HG02870 (cell line): Measurements from ENCODE around the gene ENDOD1.
"Not testable (repeated sequence)": the region's sequence is repeated elsewhere in the genome, so short reads cannot be mapped to it uniquely, and the experiment has no call there.

Source experiments
- ATAC-seq: cut with Tn5 transposase; IDR thresholded peaks from one replicate; pipeline ENCODE4 v1.9.1; 2021; ENCODE audit warnings: mild to moderate bottlenecking, moderate library complexity; ENCODE audit not compliant: unreplicated experiment

ENDOD1 gene

GRCh38 chr11:95089620-95090542 lies at the start of gene ENDOD1:
ENDOD1 (plus strand) TSS chr11:95089846; CDS start chr11:95089928, 82 bp downstream.
- ATAC-seq: peak; percentile 93

GRCh38 chr11:95042239-95042638 lies 47.4 kb upstream of the ENDOD1 start:
- no peak for ATAC-seq

GRCh38 chr11:95042906-95043305 lies 46.7 kb upstream of the ENDOD1 start:
- ATAC-seq: no peak

- ATAC-seq: no peak
These were observed 45.6 kb upstream of the ENDOD1 start for GRCh38 chr11:95044010-95044409.

- ATAC-seq: no peak
These were observed 43.8 kb upstream of the ENDOD1 start for GRCh38 chr11:95045812-95046211.

- not testable (repeated sequence) for ATAC-seq
These were observed 40.5 kb upstream of the ENDOD1 start, which contains the start of gene KDM4F for GRCh38 chr11:95049122-95049521. KDM4F (plus strand) TSS chr11:95049422.

GRCh38 chr11:95050595-95051202 lies 38.9 kb upstream of the ENDOD1 start:
- ATAC-seq: no peak

GRCh38 chr11:95054356-95054755 lies 35.3 kb upstream of the ENDOD1 start:
- no peak for ATAC-seq

- peak; percentile 99 for ATAC-seq
These were observed 34.3 kb upstream of the ENDOD1 start for GRCh38 chr11:95055283-95055897.

- no peak for ATAC-seq
These were observed 31.7 kb upstream of the ENDOD1 start for GRCh38 chr11:95057959-95058358.

- no peak for ATAC-seq
These were observed 31.0 kb upstream of the ENDOD1 start for GRCh38 chr11:95058621-95059020.

GRCh38 chr11:95059046-95059445 lies 30.6 kb upstream of the ENDOD1 start:
- ATAC-seq: no peak

GRCh38 chr11:95065336-95065735 lies 24.3 kb upstream of the ENDOD1 start:
- no peak for ATAC-seq

- peak; percentile 41 for ATAC-seq
These were observed 23.0 kb upstream of the ENDOD1 start, which contains the start of gene SRSF8 for GRCh38 chr11:95066716-95067038. SRSF8 (plus strand) TSS chr11:95066919; CDS start chr11:95067227, 308 bp downstream.

- ATAC-seq: peak; percentile 58
These were observed 22.4 kb upstream of the ENDOD1 start for GRCh38 chr11:95067039-95067840.

- ATAC-seq: no peak
These were observed 21.8 kb upstream of the ENDOD1 start for GRCh38 chr11:95067841-95068219.

- peak; percentile 60 for ATAC-seq
These were observed 21.1 kb upstream of the ENDOD1 start for GRCh38 chr11:95068549-95068948.

- no peak for ATAC-seq
These were observed 19.2 kb upstream of the ENDOD1 start for GRCh38 chr11:95070471-95070870.

GRCh38 chr11:95072948-95073347 lies 16.7 kb upstream of the ENDOD1 start:
- ATAC-seq: no peak

- ATAC-seq: no peak
These were observed 14.7 kb upstream of the ENDOD1 start for GRCh38 chr11:95074792-95075563.
